Progenitor cell of endocrine pancreas (in vitro differentiated cells): ENCODE results near the gene RPS18. TPM values are rescaled to one million over a fixed set of nuclear protein-coding genes. Genes with fewer than 3 reads are reported as not detected.
"Not testable (repeated sequence)": the region's sequence is repeated elsewhere in the genome, so short reads cannot be mapped to it uniquely, and the experiment has no call there.

Experiments
- DNase-seq: peaks from one replicate; pipeline ENCODE4 v3.0.0; 2021; ENCODE audit warnings: low spot score; ENCODE audit not compliant: unreplicated experiment
- H3K27ac Mint-ChIP-seq: 2 replicates; pipeline ENCODE4 v1.8.0; 2021; ENCODE audit warnings: mild to moderate bottlenecking, moderate library complexity, mixed read lengths
- H3K27me3 Mint-ChIP-seq: 2 replicates; pipeline ENCODE4 v1.8.0; 2021; ENCODE audit warnings: mixed read lengths
- H3K36me3 Mint-ChIP-seq: 2 replicates; pipeline ENCODE4 v1.8.0; 2022; ENCODE audit warnings: mixed read lengths; ENCODE audit not compliant: insufficient read depth
- H3K4me1 Mint-ChIP-seq: 2 replicates; pipeline ENCODE4 v1.8.0; 2021; ENCODE audit warnings: low read depth, mixed read lengths
- H3K4me3 Mint-ChIP-seq: 2 replicates; pipeline ENCODE4 v1.8.0; 2021; ENCODE audit warnings: low read depth, mild to moderate bottlenecking, moderate library complexity, mixed read lengths
- H3K9me3 Mint-ChIP-seq: 2 replicates; pipeline ENCODE4 v1.8.0; 2021; ENCODE audit warnings: low read depth, mixed read lengths
- long read RNA-seq: library from polyadenylated mRNA; unstranded; transcript quantifications from one replicate; pipeline ENCODE4 v2.0.0, GENCODE V29; 2020
- total RNA-seq: library from RNA; stranded (reverse); gene quantifications from 2 replicates; pipeline ENCODE4 v1.2.1, GENCODE V29; 2021
- TF ChIP-seq, protein P1 (sequence below): fragments of 200-600 bp; sonication (generic); IDR thresholded peaks from one replicate; pipeline ENCODE4 v1.5.0; 2021; ENCODE audit warnings: antibody characterized with exemption, mild to moderate bottlenecking; ENCODE audit not compliant: unreplicated experiment

The RPS18 gene
- 1,974 and 2,131 TPM in 2 replicates for total RNA-seq
- long read RNA-seq, transcript RPS18-230 (6 exons, 613 nt) = major isoform, 536 of 549 reads
- long read RNA-seq, transcript RPS18-236 (5 exons, 996 nt) = minor isoform, 5 of 549 reads
- long read RNA-seq, partial matches to known transcripts = 1 of 549 reads
- long read RNA-seq, other reads (novel, unspliced or antisense) = 7 of 549 reads

DNA sequence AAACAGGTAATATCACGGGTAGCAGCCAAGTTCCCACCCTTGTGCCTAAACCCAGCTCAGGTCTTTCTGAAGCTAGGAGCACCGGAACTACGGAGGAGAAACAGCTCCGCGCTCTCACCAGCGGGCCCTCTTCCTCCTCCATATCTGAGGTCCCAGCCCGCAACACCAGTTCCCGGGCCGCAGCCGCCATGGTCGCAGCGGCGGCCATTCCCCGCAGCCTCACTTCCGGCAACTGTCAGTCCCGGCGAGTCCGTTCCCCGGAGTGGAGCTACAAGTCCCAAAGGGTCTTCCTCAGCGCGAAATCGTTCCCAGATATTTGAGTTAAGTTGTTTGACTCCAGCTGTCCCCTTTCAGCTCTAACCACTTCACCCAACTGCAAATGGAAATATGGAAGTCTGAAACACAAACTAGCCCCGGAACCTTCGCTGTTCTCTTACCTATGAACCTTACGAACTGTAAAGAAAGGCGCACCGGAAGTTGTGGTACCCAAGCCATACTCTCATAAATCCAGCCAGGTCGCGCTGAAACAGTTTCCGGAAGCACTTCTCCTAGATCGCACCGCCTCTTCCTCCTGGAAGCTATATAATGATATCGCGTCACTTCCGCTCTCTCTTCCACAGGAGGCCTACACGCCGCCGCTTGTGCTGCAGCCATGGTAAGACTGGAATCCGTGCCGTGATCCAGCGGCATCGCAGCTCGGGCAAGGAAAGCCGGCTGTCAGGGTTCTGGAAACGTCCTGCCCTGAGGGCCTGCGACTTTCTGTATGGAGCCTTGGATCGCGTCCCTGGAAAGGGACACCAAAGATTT lies at the start of gene RPS18, which contains the start of gene VPS52:
RPS18 (plus strand) TSS at position 608 of the 807 bp plus-strand sequence; CDS start at position 653, 45 bp downstream.
VPS52 (minus strand) TSS at position 409 of the 807 bp plus-strand sequence; CDS start at position 208, 201 bp downstream.
- H3K27me3 Mint-ChIP-seq = no peaks in the 10 kb centered on the region
- TF ChIP-seq, protein P1, sequence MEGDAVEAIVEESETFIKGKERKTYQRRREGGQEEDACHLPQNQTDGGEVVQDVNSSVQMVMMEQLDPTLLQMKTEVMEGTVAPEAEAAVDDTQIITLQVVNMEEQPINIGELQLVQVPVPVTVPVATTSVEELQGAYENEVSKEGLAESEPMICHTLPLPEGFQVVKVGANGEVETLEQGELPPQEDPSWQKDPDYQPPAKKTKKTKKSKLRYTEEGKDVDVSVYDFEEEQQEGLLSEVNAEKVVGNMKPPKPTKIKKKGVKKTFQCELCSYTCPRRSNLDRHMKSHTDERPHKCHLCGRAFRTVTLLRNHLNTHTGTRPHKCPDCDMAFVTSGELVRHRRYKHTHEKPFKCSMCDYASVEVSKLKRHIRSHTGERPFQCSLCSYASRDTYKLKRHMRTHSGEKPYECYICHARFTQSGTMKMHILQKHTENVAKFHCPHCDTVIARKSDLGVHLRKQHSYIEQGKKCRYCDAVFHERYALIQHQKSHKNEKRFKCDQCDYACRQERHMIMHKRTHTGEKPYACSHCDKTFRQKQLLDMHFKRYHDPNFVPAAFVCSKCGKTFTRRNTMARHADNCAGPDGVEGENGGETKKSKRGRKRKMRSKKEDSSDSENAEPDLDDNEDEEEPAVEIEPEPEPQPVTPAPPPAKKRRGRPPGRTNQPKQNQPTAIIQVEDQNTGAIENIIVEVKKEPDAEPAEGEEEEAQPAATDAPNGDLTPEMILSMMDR = no peak
- DNase-seq = peak; percentile 74
- peak within 1 kb of the TSS; percentile 99 for H3K27ac Mint-ChIP-seq
- H3K36me3 Mint-ChIP-seq = peaks cover 24% of the 10 kb centered on the region
- H3K4me3 Mint-ChIP-seq = peak within 1 kb of the TSS; percentile 100
- no peaks in the 10 kb centered on the region for H3K9me3 Mint-ChIP-seq
- H3K4me1 Mint-ChIP-seq = peaks cover 32% of the 10 kb centered on the region

DNA sequence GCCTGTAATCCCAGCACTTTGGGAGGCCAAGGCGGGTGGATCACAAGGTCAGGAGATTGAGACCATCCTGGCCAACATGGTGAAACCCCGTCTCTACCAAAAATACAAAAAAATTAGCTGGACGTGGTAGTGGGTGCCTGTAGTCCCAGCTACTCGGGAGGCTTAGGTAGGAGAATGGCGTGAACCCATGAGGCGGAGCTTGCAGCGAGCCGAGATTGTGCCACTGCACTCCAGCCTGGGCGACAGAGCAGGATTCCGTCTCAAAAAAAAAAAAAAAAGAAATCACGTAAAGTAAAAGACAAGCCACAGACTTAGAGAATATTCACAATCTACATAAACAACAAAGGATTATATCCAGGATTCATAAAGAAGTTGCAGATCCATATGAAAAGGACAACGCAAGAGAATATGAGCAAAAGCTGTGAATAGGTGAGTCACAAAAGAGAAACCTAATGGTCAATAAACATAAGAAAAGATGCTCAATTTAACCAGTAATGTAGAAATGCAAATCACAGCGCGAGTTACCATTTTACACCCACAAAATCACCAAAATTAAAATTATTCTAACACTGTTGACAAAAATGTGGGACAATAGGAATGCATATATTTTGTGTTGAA lies 45.3 kb upstream of the RPS18 start:
- H3K4me1 Mint-ChIP-seq, H3K9me3 Mint-ChIP-seq, H3K27ac Mint-ChIP-seq: not testable (repeated sequence)

DNA sequence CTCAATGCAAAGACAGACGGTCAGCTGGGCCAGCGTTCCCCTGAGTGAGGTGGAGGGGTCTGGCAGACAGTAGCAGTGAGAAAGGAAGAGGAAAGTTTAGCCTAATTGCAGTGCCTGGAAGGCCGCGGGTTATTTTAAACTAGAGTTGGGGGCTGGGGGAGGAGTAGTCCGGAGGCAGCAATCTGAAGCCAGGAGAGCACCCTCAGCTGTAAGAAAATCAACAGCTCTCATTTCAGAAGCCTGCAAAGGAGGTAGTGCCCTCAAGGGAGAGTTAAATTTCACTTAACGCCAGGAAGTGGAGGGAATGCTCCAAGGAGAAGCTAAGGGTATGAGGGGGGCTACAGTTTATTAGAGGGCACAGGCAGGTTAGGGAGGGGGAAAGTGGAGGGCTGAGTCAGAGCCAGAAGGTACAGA lies 36.6 kb upstream of the RPS18 start:
- DNase-seq = no peak
- Mint-ChIP-seq H3K36me3 (no peaks in the 10 kb centered on the region), H3K4me3 (no peak overlapping the region), H3K9me3 (no peaks in the 10 kb centered on the region), H3K27me3 (peaks cover 42% of the 10 kb centered on the region), H3K4me1 (peaks cover 5% of the 10 kb centered on the region), H3K27ac (no peak overlapping the region)
- TF ChIP-seq, protein P1 = no peak

More for the DNA sequence above, 45.3 kb upstream of the RPS18 start:
- H3K36me3 Mint-ChIP-seq, DNase-seq, H3K4me3 Mint-ChIP-seq: not testable (repeated sequence)
- H3K27me3 Mint-ChIP-seq = peaks cover 52% of the 10 kb centered on the region

DNA sequence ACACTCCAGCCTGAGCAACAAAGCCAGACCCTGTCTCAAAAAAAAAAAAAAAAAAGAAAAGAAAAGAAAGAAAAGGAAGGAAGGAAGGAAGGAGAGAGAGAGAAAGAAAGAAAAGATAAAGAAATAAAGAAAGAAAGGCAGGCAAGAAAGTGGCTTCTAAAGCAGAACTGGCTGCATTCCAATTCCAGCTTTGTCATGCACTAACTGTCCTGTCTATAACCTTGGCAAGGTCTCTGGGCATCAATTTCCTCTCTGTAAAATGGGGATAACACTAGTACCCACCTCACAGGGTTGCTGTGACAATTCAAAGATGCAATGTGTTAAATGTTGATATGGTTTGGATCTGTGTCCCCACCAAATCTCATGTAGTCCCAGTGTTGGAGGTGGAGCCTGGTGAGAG lies 35.5 kb upstream of the RPS18 start:
- no peaks in the 10 kb centered on the region for H3K9me3 Mint-ChIP-seq
- H3K27ac Mint-ChIP-seq = no peak overlapping the region
- peaks cover 5% of the 10 kb centered on the region for H3K4me1 Mint-ChIP-seq
- no peaks in the 10 kb centered on the region for H3K36me3 Mint-ChIP-seq
- DNase-seq = no peak
- no peak overlapping the region for H3K4me3 Mint-ChIP-seq
- TF ChIP-seq, protein P1 = no peak
- peaks cover 44% of the 10 kb centered on the region for H3K27me3 Mint-ChIP-seq

DNA sequence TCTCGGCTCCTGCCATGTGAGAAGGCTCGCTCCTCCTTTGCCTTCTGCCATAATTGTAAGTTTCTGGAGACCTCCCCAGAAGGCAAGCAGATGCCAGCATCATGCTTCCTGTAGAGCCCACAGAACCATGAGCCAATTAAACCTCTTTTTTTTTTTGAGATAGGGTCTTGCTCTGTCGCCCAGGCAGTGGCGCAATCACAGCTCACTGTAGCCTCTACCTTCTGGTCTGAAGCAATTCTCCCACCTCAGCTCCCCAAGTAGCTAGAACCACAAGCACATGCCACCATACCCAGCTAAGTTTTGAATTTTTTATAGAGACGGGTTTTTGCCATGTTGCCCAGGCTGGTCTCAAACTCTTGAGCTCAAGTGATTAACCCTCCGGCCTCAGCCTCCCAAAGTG lies 35.0 kb upstream of the RPS18 start:
- Mint-ChIP-seq H3K27ac (no peak overlapping the region), H3K4me1 (peaks cover 5% of the 10 kb centered on the region), H3K9me3 (no peaks in the 10 kb centered on the region), H3K27me3 (peaks cover 43% of the 10 kb centered on the region), H3K36me3 (no peaks in the 10 kb centered on the region), H3K4me3 (no peak overlapping the region)
- DNase-seq = no peak
- TF ChIP-seq, protein P1 = no peak
